ENCODE measurements around the gene ZNF813.

DNA sequence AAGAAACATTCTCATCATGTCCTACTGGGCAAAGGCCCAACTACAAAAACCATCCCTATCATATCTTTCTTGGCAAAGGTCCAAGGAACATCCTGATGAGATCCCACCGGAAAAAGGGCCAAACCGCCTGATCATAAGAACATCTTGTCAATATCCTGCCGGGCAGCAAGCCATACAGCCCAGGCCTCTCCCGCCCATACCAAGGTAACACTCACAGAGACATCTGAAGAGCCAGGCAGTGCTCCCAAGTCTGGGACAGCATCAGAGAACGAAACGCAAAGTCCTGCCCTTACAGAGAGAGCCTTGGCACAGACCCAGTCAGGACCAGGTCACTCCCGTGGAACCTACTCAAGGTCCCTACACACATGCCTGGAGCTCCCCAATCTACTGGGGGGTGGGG is 51.9 kb downstream of the ZNF813 start:
- no peak for TF ChIP-seq POLR2A (IDR thresholded peaks at IDR 0.05)
- TF ChIP-seq, protein P1, sequence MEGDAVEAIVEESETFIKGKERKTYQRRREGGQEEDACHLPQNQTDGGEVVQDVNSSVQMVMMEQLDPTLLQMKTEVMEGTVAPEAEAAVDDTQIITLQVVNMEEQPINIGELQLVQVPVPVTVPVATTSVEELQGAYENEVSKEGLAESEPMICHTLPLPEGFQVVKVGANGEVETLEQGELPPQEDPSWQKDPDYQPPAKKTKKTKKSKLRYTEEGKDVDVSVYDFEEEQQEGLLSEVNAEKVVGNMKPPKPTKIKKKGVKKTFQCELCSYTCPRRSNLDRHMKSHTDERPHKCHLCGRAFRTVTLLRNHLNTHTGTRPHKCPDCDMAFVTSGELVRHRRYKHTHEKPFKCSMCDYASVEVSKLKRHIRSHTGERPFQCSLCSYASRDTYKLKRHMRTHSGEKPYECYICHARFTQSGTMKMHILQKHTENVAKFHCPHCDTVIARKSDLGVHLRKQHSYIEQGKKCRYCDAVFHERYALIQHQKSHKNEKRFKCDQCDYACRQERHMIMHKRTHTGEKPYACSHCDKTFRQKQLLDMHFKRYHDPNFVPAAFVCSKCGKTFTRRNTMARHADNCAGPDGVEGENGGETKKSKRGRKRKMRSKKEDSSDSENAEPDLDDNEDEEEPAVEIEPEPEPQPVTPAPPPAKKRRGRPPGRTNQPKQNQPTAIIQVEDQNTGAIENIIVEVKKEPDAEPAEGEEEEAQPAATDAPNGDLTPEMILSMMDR (IDR thresholded peaks at IDR 0.05 in 8 of 11, conservative IDR thresholded peaks at IDR 0.05 in 3 of 11) = no peak
- TF ChIP-seq POLR2AphosphoS5 (IDR thresholded peaks at IDR 0.05) = no peak

Data from spleen (tissue), 7 donors.